Kidney (tissue), 14 donors: ENCODE data around the gene PEAR1. TPM values are rescaled to one million over a fixed set of nuclear protein-coding genes. Genes with fewer than 3 reads are reported as not detected.

ENCODE experiments used
- DNase-seq, 5 donors: peaks; one replicate each; pipeline ENCODE4 v3.0.0-alpha.2; 2013 to 2020
- FAIRE-seq: peaks from 2 replicates; lab custom pipeline; 2012; peaks lifted over from hg19 to GRCh38; lab: Jason Lieb, UNC
- H3K27ac ChIP-seq, 2 donors: one replicate each; pipeline ENCODE4 v1.7.0; 2013; ENCODE audit warnings: low read depth in 2 of 2, low read length in 2 of 2, inconsistent platforms in 1 of 2
- H3K27me3 ChIP-seq: one replicate; pipeline ENCODE4 v1.7.1; 2013; ENCODE audit warnings: low read length, inconsistent platforms; ENCODE audit not compliant: control insufficient read depth, insufficient read depth
- H3K36me3 ChIP-seq, 3 donors: one replicate each; pipeline versions ENCODE4 v1.7.0 to v1.7.1; 2013; ENCODE audit warnings: low read length in 3 of 3, control low read depth in 1 of 3, inconsistent platforms in 1 of 3; ENCODE audit not compliant: insufficient read depth in 3 of 3, control insufficient read depth in 2 of 3
- H3K4me1 ChIP-seq, 3 donors: one replicate each; pipeline versions ENCODE4 v1.7.0 to v1.7.1; 2013; ENCODE audit warnings: low read length in 3 of 3, inconsistent platforms in 1 of 3, low read depth in 1 of 3; ENCODE audit not compliant: control insufficient read depth in 2 of 3, insufficient read depth in 2 of 3
- H3K4me3 ChIP-seq, 3 donors: one replicate each; pipeline versions ENCODE4 v1.7.0 to v1.8.1; 2013; ENCODE audit warnings: low read length in 3 of 3, control low read depth in 1 of 3, inconsistent platforms in 1 of 3
- H3K9ac ChIP-seq, 3 donors: one replicate each; pipeline versions ENCODE4 v1.7.0 to v1.7.1; 2013; ENCODE audit warnings: low read length in 3 of 3, control low read depth in 1 of 3, inconsistent platforms in 1 of 3
- H3K9me3 ChIP-seq, 3 donors: one replicate each; pipeline versions ENCODE4 v1.7.0 to v1.7.1; 2013; ENCODE audit warnings: low read length in 3 of 3, control low read depth in 1 of 3, inconsistent platforms in 1 of 3; ENCODE audit not compliant: control insufficient read depth in 2 of 3, insufficient read depth in 1 of 3
- CTCF ChIP-seq: IDR thresholded peaks from 3 replicates; pipeline ENCODE4 v1.5.1; 2012; ENCODE audit warnings: mild to moderate bottlenecking, moderate library complexity, borderline replicate concordance; ENCODE audit not compliant: insufficient read depth; ENCODE audit errors: extremely low read depth
- intact Hi-C: fragments of 100-400 bp; cut with DNase I; formaldehyde crosslinking; loops from one replicate; pipeline ENCODE4 v1.11.1; 2022
- polyA plus RNA-seq: library from polyadenylated mRNA; stranded (reverse); fragments of 350-450 nt; fragmentation: Illumina TruSeq; extraction: RNeasy Lipid Tissue Mini Kit (QIAGEN cat#74804); gene quantifications from one replicate; pipeline ENCODE4 v1.2.3, GENCODE V29; 2014; ENCODE audit warnings: low read depth, low replicate concordance; ENCODE audit not compliant: insufficient read depth
- total RNA-seq: library from RNA; stranded (reverse); fragmentation: NEBNext Ultra II Directional; extraction: Animal tissue kit (Norgen Biotek cat#: 25700); gene quantifications from one replicate; pipeline ENCODE4 v1.2.1, GENCODE V29; 2021
- donor health status: control.
- donor health status: control.
- donor health status: control.
- donor health status: control.
- donor health status: control.
- donor health status: DM: yes; HTN: yes; CAD: no.
- donor health status: Normal renal cell carcinoma (clear cell type).

Gene PEAR1
- total and polyA plus RNA-seq, 2 donors from 2014 or later, result 4.5 to 17.2 TPM

DNA sequence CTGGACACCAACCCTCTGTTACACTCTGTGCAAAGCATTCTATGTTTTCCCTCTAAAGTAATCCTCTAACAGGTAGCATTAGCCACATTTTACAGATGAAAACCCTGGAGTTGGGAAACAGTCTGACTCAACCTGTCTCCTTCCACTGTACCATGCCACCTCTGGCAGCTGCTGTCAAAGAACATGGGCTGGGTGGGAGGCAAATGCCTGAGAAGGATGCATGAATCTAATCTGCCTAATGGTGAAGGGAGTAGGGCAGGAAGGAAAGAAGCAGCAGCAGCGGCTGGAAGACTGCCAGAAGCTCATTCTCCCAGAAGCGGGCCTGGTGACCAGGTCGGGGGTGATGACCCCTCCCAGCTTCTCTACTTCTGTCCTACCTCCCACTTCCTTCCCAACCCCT lies 48.7 kb downstream of the PEAR1 start:
- Histone ChIP-seq H3K4me1 (no peaks in the 10 kb centered on the region), H3K9me3 (no peaks in the 10 kb centered on the region), H3K27me3 (no peaks in the 10 kb centered on the region), H3K9ac (no peak overlapping the region), H3K27ac (no peak overlapping the region), H3K36me3 (peaks cover 2 to 74% (median 56%) of the 10 kb centered on the region in 3 donors), H3K4me3 (no peak overlapping the region)
- DNase-seq (peak in 1 of 5 donors; percentile 13), FAIRE-seq (no peak)
- intact Hi-C loops, result no loop called here
- no peak for TF ChIP-seq CTCF

- no peak for FAIRE-seq
- peak in 1 of 5 donors; percentile 12 for DNase-seq
- Histone ChIP-seq H3K4me3 (no peak overlapping the region), H3K27ac (no peak overlapping the region), H3K27me3 (no peaks in the 10 kb centered on the region), H3K9me3 (no peaks in the 10 kb centered on the region), H3K4me1 (no peaks in the 10 kb centered on the region), H3K36me3 (peaks cover 2 to 76% (median 56%) of the 10 kb centered on the region in 3 donors), H3K9ac (no peak overlapping the region)
- intact Hi-C loops, result no loop called here
- no peak for TF ChIP-seq CTCF
These were observed 49.1 kb downstream of the PEAR1 start for GRCh38 chr1:156942576-156942975.

DNA sequence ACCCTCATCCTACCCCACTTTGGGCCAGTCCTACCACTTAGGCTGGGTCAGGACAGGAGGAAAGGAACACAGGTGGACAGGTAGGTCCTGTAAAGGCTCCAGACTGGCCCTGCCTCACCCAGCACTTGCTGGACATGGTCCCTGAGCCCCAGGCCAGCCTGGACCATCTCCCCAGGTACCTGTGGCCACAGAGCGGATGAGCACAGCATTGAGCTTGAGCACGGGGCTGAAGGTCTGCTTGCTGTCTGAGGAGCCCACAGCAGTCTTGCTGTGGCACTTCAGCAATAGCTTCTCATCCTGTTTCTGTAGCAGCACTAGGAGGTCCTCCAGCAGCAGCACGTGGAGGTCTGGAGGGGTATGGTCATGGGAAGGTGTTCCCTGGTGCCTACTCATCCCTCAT lies 50.2 kb downstream of the PEAR1 start:
- intact Hi-C loops, result no loop called here
- no peaks in the 10 kb centered on the region for H3K9me3 ChIP-seq
- no peak overlapping the region for H3K4me3 ChIP-seq
- peaks cover 2 to 78% (median 59%) of the 10 kb centered on the region in 3 donors for H3K36me3 ChIP-seq
- no peak for TF ChIP-seq CTCF
- peak in 1 of 5 donors; percentile 24 for DNase-seq
- H3K9ac ChIP-seq, result no peak overlapping the region
- H3K27me3 ChIP-seq, result no peaks in the 10 kb centered on the region
- H3K4me1 ChIP-seq, result no peaks in the 10 kb centered on the region
- no peak overlapping the region for H3K27ac ChIP-seq
- FAIRE-seq, result no peak

DNA sequence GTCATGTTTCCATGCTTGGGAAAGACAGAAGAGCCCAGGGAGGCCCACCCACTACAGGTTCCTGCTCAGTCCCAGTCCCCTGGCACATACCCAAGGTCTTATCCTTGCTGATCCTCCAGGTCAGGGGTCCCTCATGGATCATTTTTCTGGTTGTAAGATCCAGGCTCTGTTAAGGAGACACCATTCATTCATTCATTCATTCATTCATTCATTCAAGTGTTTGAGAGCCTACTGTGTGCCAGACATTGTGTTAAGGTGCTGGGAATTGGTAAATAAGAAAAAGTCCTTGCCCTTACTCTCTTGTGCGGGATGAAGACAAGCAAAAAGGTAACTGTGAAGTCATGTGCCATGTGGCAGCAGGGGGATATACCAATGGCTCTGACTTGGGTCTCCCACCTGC lies 50.8 kb downstream of the PEAR1 start:
- intact Hi-C loops, result no loop called here
- FAIRE-seq (no peak), DNase-seq (no peak)
- no peak for TF ChIP-seq CTCF
- Histone ChIP-seq H3K9ac (no peak overlapping the region), H3K4me3 (no peak overlapping the region), H3K4me1 (no peaks in the 10 kb centered on the region), H3K36me3 (peaks cover 2 to 78% (median 61%) of the 10 kb centered on the region in 3 donors), H3K27me3 (no peaks in the 10 kb centered on the region), H3K9me3 (no peaks in the 10 kb centered on the region), H3K27ac (no peak overlapping the region)
